GM12878 (cell line): ENCODE measurements around the gene ATXN1. TPM values are rescaled to one million over a fixed set of nuclear protein-coding genes. Genes with fewer than 3 reads are reported as not detected.

Experiments
- ATAC-seq: fragments of 200-7000 bp; cut with Tn5 transposase; 3 replicates; pipeline ENCODE4 v1.9.1; 2020; ENCODE audit warnings: mild to moderate bottlenecking, moderate library complexity
- BruUV-seq: library from RNA; stranded (reverse); fragments of 400-500 nt; replicated peaks from 2 replicates; lab custom pipeline; 2021; lab: Mats Ljungman, UMichigan
- CTCF ChIA-PET: fragments of 300-600 bp; sonication (Branson Sonifier 250); formaldehyde crosslinking; extraction: SDS; loops from one replicate; lab custom pipeline; 2021; ENCODE audit warnings: inconsistent platforms; lab: Yijun Ruan, JAX
- POLR2A ChIA-PET: fragments of 350-600 bp; formaldehyde crosslinking; extraction: SDS; loops from one replicate; lab custom pipeline; 2021; ENCODE audit warnings: inconsistent platforms; lab: Charles Lee
- RAD21 ChIA-PET: fragments of 300-600 bp; sonication (Branson Sonifier 250); formaldehyde crosslinking; loops from one replicate; lab custom pipeline; 2023; ENCODE audit warnings: antibody characterized with exemption; ENCODE audit not compliant: unreplicated experiment; lab: Charles Lee
- SMC1A ChIA-PET: fragments of 300-600 bp; sonication (Branson Sonifier 250); formaldehyde crosslinking; loops from one replicate; lab custom pipeline; 2023; ENCODE audit not compliant: unreplicated experiment, uncharacterized antibody; lab: Charles Lee
- DNase-seq: peaks from one replicate; pipeline ENCODE4 v3.0.0-alpha.2; 2011; ENCODE audit warnings: low read depth, low spot score
- FAIRE-seq: peaks from 3 replicates; lab custom pipeline; 2011; peaks lifted over from hg19 to GRCh38; lab: Jason Lieb, UNC
- H2AFZ ChIP-seq: 2 replicates; pipeline ENCODE4 v1.6.0; 2011; ENCODE audit warnings: low read depth, low read length, control low read depth; ENCODE audit not compliant: control insufficient read depth
- H3K27ac ChIP-seq: 2 replicates; pipeline ENCODE4 v1.5.1; 2011; ENCODE audit warnings: control low read depth; ENCODE audit not compliant: control insufficient read depth, insufficient read depth
- H3K27me3 ChIP-seq, 2 experiments: replicated peaks in 1 of 2; 2 replicates each; pipeline versions ENCODE4 v1.6.0 to v1.6.1; 2011; ENCODE audit warnings: low read length in 1 of 2; ENCODE audit not compliant: control insufficient read depth in 2 of 2, insufficient read depth in 2 of 2
- H3K36me3 ChIP-seq, 2 experiments: 2 replicates each; pipeline ENCODE4 v1.5.1; 2011; ENCODE audit warnings: low read length in 1 of 2; ENCODE audit not compliant: control insufficient read depth in 2 of 2, insufficient read depth in 2 of 2
- H3K4me1 ChIP-seq: 2 replicates; pipeline ENCODE4 v1.6.1; 2011; ENCODE audit warnings: mild to moderate bottlenecking, low read length, moderate library complexity, mixed read lengths; ENCODE audit not compliant: control insufficient read depth, insufficient read depth
- H3K4me2 ChIP-seq: 2 replicates; pipeline ENCODE4 v1.6.0; 2011; ENCODE audit warnings: control low read depth; ENCODE audit not compliant: control insufficient read depth, insufficient read depth
- H3K4me3 ChIP-seq: fragments of 200-600 bp; sonication (generic); 2 replicates; pipeline ENCODE4 v1.5.1; 2016
- H3K79me2 ChIP-seq: 2 replicates; pipeline ENCODE4 v1.6.0; 2011; ENCODE audit warnings: low read length; ENCODE audit not compliant: control insufficient read depth, insufficient read depth
- H3K9ac ChIP-seq: 2 replicates; pipeline ENCODE4 v1.8.0; 2011; ENCODE audit warnings: low read length, control low read depth, mixed read lengths; ENCODE audit not compliant: control insufficient read depth, insufficient read depth
- H3K9me3 ChIP-seq: replicated peaks from 3 replicates; pipeline ENCODE4 v1.5.1; 2011; ENCODE audit warnings: mild to moderate bottlenecking, low read length; ENCODE audit not compliant: control insufficient read depth, insufficient read depth
- H4K20me1 ChIP-seq: 2 replicates; pipeline ENCODE4 v1.6.0; 2011; ENCODE audit not compliant: control insufficient read depth, insufficient read depth
- ATF7 ChIP-seq: fragments of 450-650 bp; IDR thresholded peaks from 2 replicates; pipeline ENCODE4 v1.6.1; 2016; ENCODE audit warnings: low read depth, mild to moderate bottlenecking
- BCL11A ChIP-seq: IDR thresholded peaks from 2 replicates; pipeline ENCODE4 v1.6.1; 2011; ENCODE audit warnings: low read depth, low read length
- BRCA1 ChIP-seq: IDR thresholded peaks from 2 replicates; pipeline ENCODE4 v1.6.1; 2011; ENCODE audit warnings: low read depth, low read length, improper control_type of control experiment
- CEBPB ChIP-seq, 2 experiments: fragments of 150-350 bp in 1 of 2; IDR thresholded peaks; 2 replicates each; pipeline ENCODE4 v1.6.1; 2012 to 2014; ENCODE audit warnings: low read depth in 2 of 2, low read length in 2 of 2, borderline replicate concordance in 1 of 2, inconsistent platforms in 1 of 2
- CHD4 ChIP-seq: fragments of 200-600 bp; sonication (generic); IDR thresholded peaks from 2 replicates; pipeline ENCODE4 v1.6.1; 2016; ENCODE audit warnings: mild to moderate bottlenecking
- CREM ChIP-seq: IDR thresholded peaks from 2 replicates; pipeline ENCODE4 v1.6.1; 2014; ENCODE audit warnings: antibody characterized with exemption, low read depth
- ELK1 ChIP-seq: IDR thresholded peaks from 2 replicates; pipeline ENCODE4 v1.6.1; 2012; ENCODE audit warnings: low read depth, low read length, improper control_type of control experiment
- HDAC2 ChIP-seq: fragments of 200-600 bp; sonication (generic); IDR thresholded peaks from 2 replicates; pipeline ENCODE4 v1.6.1; 2017
- IRF4 ChIP-seq: IDR thresholded peaks from 2 replicates; pipeline ENCODE4 v1.6.1; 2011; ENCODE audit warnings: low read depth, low read length
- JUNB ChIP-seq: IDR thresholded peaks from 2 replicates; pipeline ENCODE4 v1.6.1; 2016; ENCODE audit warnings: antibody characterized with exemption, mild to moderate bottlenecking
- NBN ChIP-seq: fragments of 450-650 bp; IDR thresholded peaks from 2 replicates; pipeline ENCODE4 v1.6.1; 2016
- NR2C1 ChIP-seq: fragments of 450-650 bp; IDR thresholded peaks from 2 replicates; pipeline ENCODE4 v1.6.1; 2017; ENCODE audit warnings: antibody characterized with exemption, mild to moderate bottlenecking, moderate library complexity
- NRF1 ChIP-seq: conservative IDR thresholded peaks from 2 replicates; pipeline ENCODE4 v1.6.1; 2011; ENCODE audit warnings: mild to moderate bottlenecking, low read depth, low read length, improper control_type of control experiment
- PAX5 ChIP-seq: IDR thresholded peaks from 2 replicates; pipeline ENCODE4 v1.6.1; 2011; ENCODE audit warnings: low read depth, low read length, borderline replicate concordance
- POU2F2 ChIP-seq: IDR thresholded peaks from 3 replicates; pipeline ENCODE4 v1.6.1; 2011; ENCODE audit warnings: low read depth, mild to moderate bottlenecking, low read length, borderline replicate concordance
- RAD51 ChIP-seq: fragments of 450-650 bp; IDR thresholded peaks from 2 replicates; pipeline ENCODE4 v1.6.1; 2016; ENCODE audit warnings: moderate library complexity, mild to moderate bottlenecking, inconsistent platforms
- SKIL ChIP-seq: fragments of 450-650 bp; IDR thresholded peaks from 2 replicates; pipeline ENCODE4 v1.6.1; 2017; ENCODE audit warnings: mild to moderate bottlenecking, low read depth, inconsistent platforms; ENCODE audit not compliant: poor library complexity, severe bottlenecking
- SMAD1 ChIP-seq: fragments of 450-650 bp; IDR thresholded peaks from 2 replicates; pipeline ENCODE4 v1.6.1; 2018; ENCODE audit warnings: mild to moderate bottlenecking, low read depth; ENCODE audit not compliant: partially characterized antibody
- TAF1 ChIP-seq: IDR thresholded peaks from 2 replicates; pipeline ENCODE4 v1.6.1; 2011; ENCODE audit warnings: mild to moderate bottlenecking, low read depth, low read length, borderline replicate concordance
- ZNF207 ChIP-seq: fragments of 450-650 bp; IDR thresholded peaks from 2 replicates; pipeline ENCODE4 v1.6.1; 2014; ENCODE audit warnings: antibody characterized with exemption, mild to moderate bottlenecking, borderline replicate concordance
- ZNF384 ChIP-seq: IDR thresholded peaks from 2 replicates; pipeline ENCODE4 v1.6.1; 2012; ENCODE audit warnings: low read depth, mild to moderate bottlenecking, low read length, improper control_type of control experiment, borderline replicate concordance
- WGBS: methylation state at CpG from one replicate; pipeline ENCODE4 v1.1.6; 2016; ENCODE audit warnings: low lambda C conversion rate; ENCODE audit not compliant: insufficient replicate concordance, insufficient coverage; ENCODE audit errors: missing lambda C conversion rate; 5-methylcytosine and 5-hydroxymethylcytosine counted together
- in situ Hi-C: fragments of 300-500 bp; cut with MboI; formaldehyde crosslinking; loops from 9 replicates; pipeline ENCODE4 v1.14.3; 2018; ENCODE audit warnings: mixed read lengths
- intact Hi-C: fragments of 100-400 bp; cut with micrococcal nuclease; formaldehyde crosslinking; loops from one replicate; pipeline ENCODE4 v1.14.2; 2022; ENCODE audit not compliant: unreplicated experiment
- polyA plus RNA-seq, 11 experiments: library from polyadenylated mRNA; depleted of rRNA in 4 of 11; unstranded in 6 of 11; stranded (reverse) in 5 of 11; fragments of >200 nt; fragmentation: Nextera tagmentation in 4 of 11; fragmentation: Illumina TruSeq in 1 of 11; extraction: Ambion mirVana in 4 of 11; extraction: Trizol in 1 of 11; gene quantifications; 1 replicate in 1 of 11; 2 replicates in 10 of 11; pipeline versions ENCODE4 v1.2.1 to v1.2.3, GENCODE V29; 2011 to 2016; ENCODE audit warnings: inconsistent platforms in 2 of 11, missing spikeins in 2 of 11, low read depth in 1 of 11
- total RNA-seq, 4 experiments: library from RNA; depleted of rRNA in 3 of 4; stranded (reverse); fragments of >200 nt in 3 of 4; fragmentation: Illumina TruSeq in 1 of 4; extraction: Trizol in 1 of 4; gene quantifications; 2 replicates each; pipeline versions ENCODE4 v1.2.1 to v1.2.3, GENCODE V29; 2013 to 2021

The ATXN1 gene
- total and polyA plus RNA-seq, 10 of the 15 experiments (the other 5 are each of a cell fraction or from before 2014, with no cell fraction given) = 12.2 to 51.2 (median 20.5) TPM

GRCh38 chr6:16374016-16374415 is 387.2 kb downstream of the ATXN1 start (continued):
- TF ChIP-seq ATF7 = no peak
- TF ChIP-seq SKIL = no peak
- no peak for TF ChIP-seq IRF4
- no peak for TF ChIP-seq TAF1
- TF ChIP-seq JUNB = no peak
- no peak for TF ChIP-seq CHD4
- no peak for TF ChIP-seq HDAC2

- in situ Hi-C loops = no loop called here
- POLR2A ChIA-PET = interaction anchor here (0.6 to 1.3 kb wide), 5 partner anchors 11 to 718 kb away, joined by 3 read pairs; no protein-coding TSS in a partner anchor
- Histone ChIP-seq H3K79me2 (peaks cover 2% of the 10 kb centered on the region; the same call in 1 of the 2 replicates), H3K36me3 (peaks cover 0 to 1% of the 10 kb centered on the region in 2 experiments; a peak in 3 of 4 replicates), H3K9ac (no peak overlapping the region), H3K4me1 (peaks cover 23% of the 10 kb centered on the region), H2AFZ (no peak overlapping the region), H4K20me1 (no peaks in the 10 kb centered on the region), H3K27ac (no peak overlapping the region), H3K4me3 (no peak overlapping the region), H3K4me2 (no peak overlapping the region), H3K27me3 (no peaks in the 10 kb centered on the region), H3K9me3 (peaks cover 2% of the 10 kb centered on the region; the same call in 2 of the 3 replicates)
- intact Hi-C loops = no loop called here
- RAD21 ChIA-PET = interaction anchor here (0.5 to 2.9 kb wide), 6 partner anchors 33 to 391 kb away, joined by 3 to 13 read pairs (median 4); no protein-coding TSS in a partner anchor
- SMC1A ChIA-PET = interaction anchor here (1.2 to 3.0 kb wide), 7 partner anchors 10 to 141 kb away, joined by 4 to 18 read pairs (median 5); no protein-coding TSS in a partner anchor
- BruUV-seq = no TSS peak
- DNase-seq (no peak), ATAC-seq (no peak), FAIRE-seq (no peak)
- 100% methylated on average over 1 of the region's 1 CpG for whole genome bisulfite sequencing
- CTCF ChIA-PET = interaction anchor here (0.8 to 1.5 kb wide), 8 partner anchors 37 to 751 kb away, joined by 3 to 9 read pairs (median 3); no protein-coding TSS in a partner anchor
- no peak for TF ChIP-seq ZNF207
- TF ChIP-seq PAX5 = no peak
- no peak for TF ChIP-seq POU2F2
- no peak for TF ChIP-seq CEBPB (IDR thresholded peaks at IDR 0.05; ENCODE audit: borderline replicate concordance in 1 of 2, low read depth in 2 of 2, low read length in 2 of 2)
- no peak for TF ChIP-seq BRCA1
- TF ChIP-seq ELK1 = no peak
- no peak for TF ChIP-seq BCL11A
- no peak for TF ChIP-seq ZNF384
- no peak for TF ChIP-seq RAD51
- TF ChIP-seq NRF1 = no peak
- no peak for TF ChIP-seq SMAD1
- TF ChIP-seq NBN = no peak
- no peak for TF ChIP-seq CREM
- TF ChIP-seq NR2C1 = no peak
These were observed 389.1 kb downstream of the ATXN1 start for GRCh38 chr6:16372029-16372776.
